Measurements from ENCODE around the gene NTSR1. TPM values are rescaled to one million over a fixed set of nuclear protein-coding genes. Genes with fewer than 3 reads are reported as not detected.

Gene NTSR1
- total and polyA plus RNA-seq, 2 of the 8 experiments (the other 6 are each of a cell fraction or from before 2014, with no cell fraction given) = 0.53 to 0.89 TPM

- H2AK5ac ChIP-seq (ENCODE audit: low read depth, low read length) = no peak overlapping the region
- no peak overlapping the region for H2BK20ac ChIP-seq (ENCODE audit: low read length)
- H3K23ac ChIP-seq (ENCODE audit: insufficient read length) = no peak overlapping the region
- no peak overlapping the region for H3K9ac ChIP-seq (replicated peaks in 1 of 4; ENCODE audit: extremely low read depth in 1 of 4, low read depth in 3 of 4, low read length in 3 of 4)
- H3K79me1 ChIP-seq (ENCODE audit: low read depth, low read length) = no peaks in the 10 kb centered on the region
- H3K79me2 ChIP-seq (ENCODE audit: control insufficient read depth in 1 of 2, insufficient read depth in 2 of 2, low read length in 2 of 2) = no peaks in the 10 kb centered on the region
- no peak overlapping the region for H3K18ac ChIP-seq (ENCODE audit: extremely low read depth, low read length)
- CTCF ChIA-PET (ENCODE audit: partially characterized antibody) = interaction anchor here (0.9 to 3.8 kb wide), 5 partner anchors 12 to 72 kb away, joined by 3 to 13 read pairs (median 4); no protein-coding TSS in a partner anchor
- H4K5ac ChIP-seq (ENCODE audit: insufficient read length, low read depth, low read length) = no peak overlapping the region
- POLR2A ChIA-PET (ENCODE audit: partially characterized antibody) = no interaction called here
- FAIRE-seq = no peak
- H3K4me3 ChIP-seq (ENCODE audit: extremely low read depth in 1 of 4, insufficient read depth in 2 of 4, low read depth in 3 of 4, low read length in 4 of 4) = no peak overlapping the region
- DNase-seq (ENCODE audit: low read depth in 1 of 2, low spot score in 2 of 2) = no peak
- no peak overlapping the region for H3K14ac ChIP-seq (ENCODE audit: insufficient read length)
- no peaks in the 10 kb centered on the region for H3K9me3 ChIP-seq (ENCODE audit: insufficient read depth in 2 of 2, low read depth in 1 of 2, low read length in 1 of 2)
- no peaks in the 10 kb centered on the region for H4K20me1 ChIP-seq (replicated peaks in 1 of 2; ENCODE audit: control insufficient read depth in 1 of 2, insufficient read depth in 2 of 2, low read length in 2 of 2)
- no peak overlapping the region for H3K4ac ChIP-seq (replicated peaks; ENCODE audit: insufficient read length, low read depth, low read length)
- no peak overlapping the region for H3K56ac ChIP-seq (replicated peaks; ENCODE audit: insufficient read length, low read depth, low read length)
- H3K27me3 ChIP-seq (replicated peaks in 1 of 4; ENCODE audit: control insufficient read depth in 3 of 4, extremely low read depth in 1 of 4, insufficient read depth in 3 of 4, low read length in 3 of 4) = 0 out of 7 replicates have a peak, but pooled peaks cover 0 to 3% (median 0%) of the 10 kb centered on the region in 4 experiments
- no peak overlapping the region for H4K8ac ChIP-seq (ENCODE audit: extremely low read depth, insufficient read depth, low read length)
- no peak overlapping the region for H3K4me2 ChIP-seq (ENCODE audit: insufficient read depth in 1 of 2, low read depth in 2 of 2, low read length in 2 of 2)
- H3K36me3 ChIP-seq (ENCODE audit: control insufficient read depth in 2 of 4, insufficient read depth in 4 of 4, low read length in 3 of 4) = no peaks in the 10 kb centered on the region
- no peak overlapping the region for H2AFZ ChIP-seq (ENCODE audit: low read length)
- H3K4me1 ChIP-seq (replicated peaks in 1 of 4; ENCODE audit: control insufficient read depth in 3 of 4, insufficient read depth in 4 of 4, low read length in 3 of 4) = peaks cover 0 to 5% (median 2%) of the 10 kb centered on the region in 4 experiments; a peak in 3 of 7 replicates
- H2BK120ac ChIP-seq (replicated peaks; ENCODE audit: low read depth, low read length) = no peak overlapping the region
- no peak overlapping the region for H2BK15ac ChIP-seq (ENCODE audit: low read length)
- H4K91ac ChIP-seq (replicated peaks; ENCODE audit: insufficient read length, low read length) = no peak overlapping the region
- no peaks in the 10 kb centered on the region for H3K23me2 ChIP-seq (ENCODE audit: low read depth, low read length)
- no peak overlapping the region for H2BK5ac ChIP-seq (ENCODE audit: low read depth, low read length)
- H2BK12ac ChIP-seq (ENCODE audit: low read depth, low read length) = 0 out of 2 replicates have a peak overlapping the region, but pooled peaks have one; percentile 50
- H3K27ac ChIP-seq (ENCODE audit: low read depth, low read length) = no peak overlapping the region
- WGBS, 2 experiments (ENCODE audit: extremely low coverage in 1 of 2, insufficient coverage in 1 of 2, insufficient read length in 1 of 2, insufficient replicate concordance in 2 of 2, low coverage in 1 of 2, low lambda C conversion rate in 2 of 2, missing lambda C conversion rate in 1 of 2) = 93% methylated on average over 8 of the region's 8 CpGs; no CpG with 5 or more reads in 1 of the 2 experiments
- TF ChIP-seq ATF3 (IDR thresholded peaks at IDR 0.05; ENCODE audit: insufficient read depth, low read depth, low read length) (no peak), SAP30 (IDR thresholded peaks at IDR 0.05; ENCODE audit: insufficient read depth, insufficient replicate concordance, low read length) (no peak), EGR1 (IDR thresholded peaks at IDR 0.05; ENCODE audit: borderline replicate concordance, low read depth, low read length) (no peak), MAX (IDR thresholded peaks at IDR 0.05) (no peak), ATF2 (IDR thresholded peaks at IDR 0.05; ENCODE audit: low read length) (no peak), MAFK (IDR thresholded peaks at IDR 0.05; ENCODE audit: low read depth, low read length) (no peak), CREB1 (IDR thresholded peaks at IDR 0.05) (no peak), GABPA (IDR thresholded peaks at IDR 0.05; ENCODE audit: borderline replicate concordance, insufficient read depth, low read length) (no peak), SIRT6 (IDR thresholded peaks at IDR 0.05; ENCODE audit: low read length) (no peak), EP300 (IDR thresholded peaks at IDR 0.05; ENCODE audit: borderline replicate concordance in 1 of 2, low read depth in 2 of 2, low read length in 2 of 2) (no peak), RBBP5 (IDR thresholded peaks at IDR 0.05; ENCODE audit: borderline replicate concordance, low read depth, low read length) (no peak)
These were observed 27.4 kb downstream of the NTSR1 start for GRCh38 chr20:62736026-62736406.
